Right kidney (tissue), 1 donor: ENCODE results near the gene ERF.
A peak's percentile ranks its signal among the peaks of the same experiment; 100 is the strongest.

ENCODE experiments used
- DNase-seq: peaks from one replicate; pipeline ENCODE4 v3.0.0-alpha.2; 2016

ERF gene

GRCh38 chr19:42242069-42242511 is 12.8 kb downstream of the ERF start:
- DNase-seq, result peak; percentile 30

GRCh38 chr19:42241279-42241678 is 13.6 kb downstream of the ERF start:
- no peak for DNase-seq

DNA sequence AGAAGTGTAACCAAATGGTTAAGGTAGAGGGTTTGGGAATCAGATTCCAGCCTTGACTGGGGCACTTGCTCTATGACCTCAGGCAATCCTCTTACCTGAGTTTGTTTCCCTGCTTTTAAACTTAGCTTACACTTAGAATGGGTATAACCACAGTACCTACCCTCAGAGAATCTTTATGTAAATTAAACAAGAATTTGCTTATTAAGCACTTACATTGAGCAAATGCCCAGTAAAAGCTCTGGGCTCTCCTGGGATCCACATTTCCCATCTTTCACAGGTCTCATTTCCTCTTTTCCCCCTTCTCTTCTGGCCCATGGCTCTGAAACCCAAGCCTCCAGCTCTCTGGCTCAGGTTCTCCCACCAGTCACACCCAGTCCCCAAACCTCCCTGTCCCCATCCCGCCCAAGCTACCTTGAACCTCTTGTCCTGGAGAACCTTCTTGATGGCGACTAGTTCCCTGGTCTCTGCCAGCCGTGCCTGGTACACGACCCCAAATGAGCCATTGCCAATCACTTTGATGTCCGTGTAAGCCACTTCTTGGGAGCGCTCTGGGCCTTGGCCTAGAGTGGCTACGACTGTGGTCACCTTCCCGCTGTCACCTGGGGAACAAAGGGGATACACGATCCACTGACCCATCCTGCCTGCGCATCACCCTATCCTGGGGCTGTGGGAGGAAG is 15.2 kb downstream of the ERF start:
- no peak for DNase-seq

DNA sequence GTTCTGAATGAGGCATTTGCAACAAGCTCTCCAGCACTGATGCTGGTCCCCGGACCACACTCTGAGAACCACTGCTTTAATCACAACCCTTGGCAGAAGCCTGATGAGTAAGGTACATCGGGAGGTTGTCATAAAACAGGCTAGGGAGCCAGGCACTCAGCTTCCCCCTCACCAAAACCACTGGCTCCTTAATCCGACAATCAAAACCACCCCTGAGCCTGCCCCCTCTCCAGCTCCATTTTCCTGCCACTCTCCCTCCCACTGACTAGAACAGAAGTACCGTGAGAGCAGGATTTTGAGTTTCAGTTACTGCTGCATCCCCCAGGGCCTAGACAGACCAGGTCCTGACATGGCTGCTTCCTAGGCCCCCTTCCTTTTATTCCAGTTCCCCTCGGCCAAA is 19.7 kb downstream of the ERF start:
- no peak for DNase-seq

DNA sequence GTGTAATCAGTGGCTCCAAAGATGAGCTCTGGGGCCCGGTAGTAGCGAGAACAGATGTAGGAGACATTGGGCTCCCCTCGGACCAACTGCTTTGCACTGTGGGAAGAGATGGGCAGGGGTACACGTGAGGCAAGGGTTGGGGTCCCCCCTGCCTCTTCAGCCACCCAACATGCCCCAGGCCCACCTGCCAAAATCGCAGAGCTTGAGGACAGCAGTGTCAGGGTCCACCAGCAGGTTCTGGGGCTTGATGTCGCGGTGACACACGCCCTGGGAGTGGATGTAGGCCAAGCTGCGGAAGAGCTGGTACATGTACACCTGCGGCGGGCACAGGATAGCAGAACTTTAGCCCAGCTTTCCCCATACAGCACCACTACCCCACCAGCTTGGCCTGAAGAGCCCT is 20.6 kb downstream of the ERF start:
- DNase-seq, result no peak

DNA sequence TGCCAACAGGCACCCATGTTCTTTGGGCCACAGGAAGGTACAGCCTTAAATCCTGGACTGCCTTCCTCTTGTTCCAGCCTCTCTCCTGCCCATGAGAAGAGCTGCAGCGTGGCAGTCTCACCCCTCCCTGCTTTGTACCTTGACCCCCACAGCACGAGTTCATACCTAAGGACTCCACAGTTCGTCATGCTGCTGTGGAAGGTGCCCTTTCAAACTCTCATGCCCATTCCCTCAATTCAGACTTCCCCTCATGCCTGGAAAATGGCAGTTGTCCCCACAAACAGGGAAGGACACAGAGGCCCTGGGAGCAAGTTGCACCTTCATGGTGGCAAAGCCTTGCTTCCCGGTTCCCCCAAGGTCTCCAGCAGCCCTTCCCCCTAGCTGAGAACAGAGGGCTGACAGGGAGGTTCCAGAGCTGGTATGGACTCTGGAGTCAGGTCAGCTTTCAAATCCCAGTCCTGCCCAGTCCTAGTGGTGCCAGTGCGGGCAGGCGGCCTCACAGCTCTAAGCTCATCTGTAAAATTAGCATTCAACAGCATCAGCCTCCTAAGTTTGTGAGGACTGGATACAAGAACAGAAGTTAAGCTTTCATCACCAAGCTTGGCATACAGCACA is 21.1 kb downstream of the ERF start:
- DNase-seq, result no peak

DNA sequence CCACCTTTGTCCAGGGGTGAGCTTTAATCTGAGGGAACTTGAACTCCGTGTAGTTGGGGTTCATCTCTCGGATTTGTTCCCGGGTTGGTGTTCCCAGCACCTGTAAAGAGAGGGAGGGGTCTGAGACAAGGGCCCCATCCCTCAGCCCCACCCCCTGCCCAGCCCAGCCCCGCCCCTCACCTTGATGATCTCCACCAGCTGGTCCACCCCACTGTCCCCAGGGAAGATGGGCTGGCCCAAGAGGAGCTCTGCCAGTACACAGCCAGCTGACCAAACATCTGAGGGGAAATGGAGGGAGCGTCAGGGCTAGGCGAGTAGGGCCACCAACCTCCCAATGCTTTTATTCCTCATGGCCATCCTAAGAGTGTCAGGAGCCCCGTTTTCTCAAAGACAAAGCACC is 21.8 kb downstream of the ERF start:
- DNase-seq, result no peak

- DNase-seq, result no peak
These were observed 22.5 kb downstream of the ERF start for GRCh38 chr19:42232435-42232834.

DNA sequence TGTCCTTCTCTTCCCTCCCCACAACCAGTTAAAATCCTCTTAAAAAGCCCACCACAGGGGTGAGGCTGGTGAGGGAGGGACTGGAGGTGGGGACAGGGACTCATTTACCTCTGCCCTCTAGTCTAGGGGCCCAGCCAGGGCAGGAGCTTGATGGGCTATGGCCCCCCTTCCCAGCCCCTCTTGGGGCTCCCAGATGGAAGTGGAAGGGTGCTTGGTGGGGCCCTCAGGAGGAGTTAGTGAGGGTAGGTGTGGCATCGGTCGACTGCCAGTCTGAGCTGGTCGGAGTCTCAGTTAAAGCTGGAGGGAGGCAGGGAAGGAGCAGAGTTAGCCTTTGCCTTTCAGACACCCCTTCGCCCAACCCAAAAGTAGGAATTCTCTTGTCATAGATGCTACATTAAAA is 24.4 kb downstream of the ERF start:
- DNase-seq, result no peak

- no peak for DNase-seq
These were observed 25.0 kb downstream of the ERF start for GRCh38 chr19:42229855-42230351.

DNA sequence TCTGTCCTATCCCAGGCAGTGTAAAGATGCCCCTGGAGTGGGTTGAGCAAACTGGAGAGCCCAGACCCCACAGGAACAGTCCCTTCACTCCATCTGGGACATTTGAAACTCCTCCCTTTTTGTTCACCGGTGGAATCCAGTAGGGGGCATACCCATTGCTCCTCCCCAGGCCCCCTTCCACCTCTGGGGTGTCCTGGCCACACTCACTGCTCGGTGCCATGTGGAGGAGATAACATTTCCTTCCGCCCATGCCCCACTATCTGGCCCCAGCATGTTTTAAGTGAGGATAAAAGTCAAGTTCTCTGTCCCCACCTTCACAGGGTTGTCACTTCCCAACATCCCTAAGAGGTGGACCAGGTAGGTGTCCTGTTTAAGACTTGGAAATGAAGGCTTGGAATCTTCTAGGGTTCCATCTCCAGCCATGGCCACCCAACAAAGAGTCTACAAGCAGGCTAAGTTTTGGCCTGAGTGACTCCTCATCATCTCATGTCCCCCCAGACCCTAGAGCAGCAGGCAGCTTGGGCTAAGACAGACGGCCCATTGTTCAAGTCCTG is 25.6 kb downstream of the ERF start:
- no peak for DNase-seq

GRCh38 chr19:42228641-42229040 is 26.3 kb downstream of the ERF start:
- DNase-seq, result no peak

DNA sequence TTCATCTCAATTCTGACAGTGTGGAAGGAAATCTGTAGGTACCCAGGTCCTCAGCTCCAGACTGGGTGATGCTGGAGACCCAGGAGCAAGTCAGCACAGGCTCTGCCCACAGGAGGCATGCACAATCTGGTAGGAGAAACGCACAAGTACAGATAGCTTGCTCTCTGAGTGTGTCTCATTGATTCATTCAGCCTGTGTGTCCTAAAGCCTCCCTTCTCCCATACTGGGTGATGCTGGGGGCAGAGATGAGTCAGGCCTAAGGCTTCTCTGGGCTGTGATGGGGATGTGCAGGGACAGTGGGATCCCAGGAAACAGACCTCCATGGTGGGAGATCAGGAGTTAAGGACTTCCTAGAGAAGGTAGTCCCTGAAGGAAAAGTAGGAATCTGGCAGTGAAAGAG is 28.0 kb downstream of the ERF start:
- DNase-seq, result no peak

- no peak for DNase-seq
These were observed 29.1 kb downstream of the ERF start for GRCh38 chr19:42225718-42226292.

DNA sequence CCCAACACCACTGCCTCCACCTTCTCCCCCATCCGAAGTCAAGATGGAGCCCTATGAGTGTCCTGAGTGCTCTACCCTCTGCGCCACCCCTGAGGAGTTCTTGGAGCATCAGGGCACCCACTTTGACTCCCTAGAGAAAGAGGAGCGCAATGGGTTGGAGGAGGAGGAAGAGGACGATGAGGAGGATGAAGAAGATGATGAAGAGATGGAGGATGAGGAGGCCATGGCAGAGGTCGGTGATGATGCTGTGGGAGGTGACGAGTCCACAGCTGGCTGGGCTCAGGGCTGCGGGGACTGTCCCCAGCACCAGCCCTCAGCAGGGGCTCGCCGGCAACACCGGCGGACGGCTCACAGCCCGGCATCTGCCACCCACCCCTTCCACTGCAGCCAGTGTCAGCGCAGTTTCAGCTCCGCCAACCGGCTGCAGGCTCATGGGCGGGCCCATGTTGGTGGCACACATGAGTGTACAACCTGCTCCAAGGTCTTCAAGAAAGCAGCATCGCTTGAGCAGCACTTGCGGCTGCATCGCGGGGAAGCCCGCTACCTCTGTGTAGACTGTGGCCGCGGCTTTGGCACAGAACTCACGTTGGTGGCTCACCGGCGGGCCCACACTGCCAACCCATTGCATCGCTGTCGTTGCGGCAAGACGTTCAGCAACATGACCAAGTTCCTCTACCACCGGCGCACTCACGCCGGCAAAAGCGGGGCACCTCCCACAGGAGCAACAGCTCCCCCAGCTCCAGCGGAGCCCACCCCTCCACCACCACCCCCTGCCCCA is 29.8 kb downstream of the ERF start:
- DNase-seq, result no peak

DNA sequence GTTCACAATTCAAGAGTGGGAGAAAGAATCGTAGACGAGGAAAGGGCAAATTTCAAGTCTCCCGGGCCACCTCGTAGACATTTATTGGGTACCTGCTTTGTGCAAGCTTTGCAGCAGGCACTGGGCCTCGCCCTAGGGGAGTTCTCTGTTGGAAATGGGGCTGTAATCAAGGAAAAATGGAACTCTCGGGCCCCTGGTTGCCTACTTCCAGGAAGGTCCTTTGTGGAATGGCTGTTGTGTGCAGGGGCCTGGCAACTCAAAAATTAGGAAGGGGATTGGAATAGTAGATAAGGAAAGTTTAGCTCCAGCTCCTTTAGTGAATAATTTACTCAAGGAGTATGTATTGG is 34.2 kb downstream of the ERF start:
- no peak for DNase-seq

DNA sequence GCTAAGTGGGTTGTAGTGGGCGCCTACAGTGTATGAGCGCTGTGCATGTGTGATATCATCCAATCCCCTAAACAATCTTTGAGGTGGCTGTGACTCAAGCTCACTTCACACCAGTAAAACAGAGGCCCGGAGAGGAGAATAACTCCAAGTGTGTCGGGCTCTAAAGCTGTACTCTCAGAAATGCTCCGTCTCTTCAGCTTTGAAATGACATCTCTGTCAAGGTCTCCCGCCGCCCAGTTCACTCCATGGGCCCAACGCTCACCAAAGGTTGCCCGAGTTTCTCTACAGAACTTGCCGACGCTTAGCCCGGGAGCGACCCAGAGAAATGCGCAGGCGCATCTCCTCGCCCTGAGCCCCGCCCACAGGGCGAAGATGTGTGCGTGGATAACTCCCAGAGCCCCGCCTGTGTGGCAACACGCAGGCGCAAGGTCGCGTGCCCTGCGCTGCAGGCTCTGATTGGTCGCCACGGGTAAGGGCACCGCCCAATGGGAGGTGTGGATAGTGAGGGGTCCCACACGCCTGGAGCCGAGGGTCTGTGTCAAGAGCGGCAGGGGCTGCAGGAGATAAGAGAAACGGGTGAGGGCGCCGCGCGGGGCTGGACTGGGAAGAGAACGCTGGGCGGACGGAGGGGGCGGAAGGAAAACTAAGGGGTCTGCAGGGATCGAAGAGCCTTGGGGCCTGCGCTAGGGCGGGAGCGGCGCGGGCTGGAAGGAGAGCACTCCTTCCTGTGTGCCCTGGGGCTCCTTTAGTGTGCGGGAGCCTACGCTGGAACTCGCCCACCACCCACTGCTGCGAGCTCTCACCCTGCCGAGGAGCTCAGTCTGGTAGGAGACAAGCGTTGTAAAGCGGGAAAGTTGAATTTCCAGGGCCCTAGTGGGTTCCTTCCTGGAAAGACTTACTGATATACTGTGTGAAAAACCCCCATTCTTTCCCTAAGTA is 34.8 kb downstream of the ERF start, which contains the start of gene ZNF526:
ZNF526 (plus strand) TSS at position 501 of the 939 bp plus-strand sequence. CDS start 4,092 bp downstream, outside the sequence.
- DNase-seq, result peak; percentile 92

DNA sequence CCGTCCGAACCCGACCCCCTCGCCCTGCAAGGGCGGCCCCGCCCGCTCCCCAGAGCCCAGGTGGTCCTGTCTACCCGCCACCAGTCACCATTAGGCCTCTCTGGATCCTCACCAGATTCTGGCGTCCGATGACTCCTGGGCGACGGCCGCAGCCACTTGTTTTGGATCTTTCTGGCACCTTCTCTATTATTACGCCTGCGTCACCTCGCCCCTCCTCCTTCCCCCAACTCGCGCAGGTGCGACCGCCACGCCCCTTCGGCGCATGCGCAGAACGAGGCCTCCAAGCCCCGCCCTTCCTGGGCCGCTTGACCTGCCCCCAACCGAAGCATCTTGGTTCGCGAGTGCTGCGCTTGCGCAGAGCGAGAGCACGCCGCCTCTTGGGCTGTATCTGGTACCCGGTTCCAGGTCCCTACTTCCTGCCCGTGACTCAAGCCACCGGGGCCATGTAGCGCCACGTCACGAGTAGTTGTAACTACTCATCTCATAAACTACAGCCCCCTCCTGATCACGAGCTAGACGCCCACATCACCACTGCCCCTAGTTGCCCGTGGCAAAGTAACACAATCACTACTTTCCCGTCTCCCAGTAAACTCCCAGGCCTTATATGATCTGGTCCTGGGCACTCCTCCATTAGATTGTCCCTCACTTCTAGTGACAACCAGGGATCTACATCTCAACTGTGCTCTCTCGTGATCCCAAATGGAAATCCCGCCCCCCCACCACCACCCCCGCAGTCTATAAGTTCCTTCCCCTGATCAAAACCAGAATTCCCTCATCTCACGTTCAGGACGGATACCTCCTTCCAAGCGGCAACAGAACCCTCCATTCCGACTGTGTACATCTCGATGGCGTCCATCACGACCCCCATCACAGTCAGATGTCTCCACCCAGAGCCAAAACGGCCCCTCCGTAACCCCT is 37.1 kb downstream of the ERF start, which contains the start of gene DEDD2:
DEDD2 (minus strand) TSS at position 158 of the 918 bp plus-strand sequence. CDS start 670 bp downstream, outside the sequence.
- peak; percentile 95 for DNase-seq

DNA sequence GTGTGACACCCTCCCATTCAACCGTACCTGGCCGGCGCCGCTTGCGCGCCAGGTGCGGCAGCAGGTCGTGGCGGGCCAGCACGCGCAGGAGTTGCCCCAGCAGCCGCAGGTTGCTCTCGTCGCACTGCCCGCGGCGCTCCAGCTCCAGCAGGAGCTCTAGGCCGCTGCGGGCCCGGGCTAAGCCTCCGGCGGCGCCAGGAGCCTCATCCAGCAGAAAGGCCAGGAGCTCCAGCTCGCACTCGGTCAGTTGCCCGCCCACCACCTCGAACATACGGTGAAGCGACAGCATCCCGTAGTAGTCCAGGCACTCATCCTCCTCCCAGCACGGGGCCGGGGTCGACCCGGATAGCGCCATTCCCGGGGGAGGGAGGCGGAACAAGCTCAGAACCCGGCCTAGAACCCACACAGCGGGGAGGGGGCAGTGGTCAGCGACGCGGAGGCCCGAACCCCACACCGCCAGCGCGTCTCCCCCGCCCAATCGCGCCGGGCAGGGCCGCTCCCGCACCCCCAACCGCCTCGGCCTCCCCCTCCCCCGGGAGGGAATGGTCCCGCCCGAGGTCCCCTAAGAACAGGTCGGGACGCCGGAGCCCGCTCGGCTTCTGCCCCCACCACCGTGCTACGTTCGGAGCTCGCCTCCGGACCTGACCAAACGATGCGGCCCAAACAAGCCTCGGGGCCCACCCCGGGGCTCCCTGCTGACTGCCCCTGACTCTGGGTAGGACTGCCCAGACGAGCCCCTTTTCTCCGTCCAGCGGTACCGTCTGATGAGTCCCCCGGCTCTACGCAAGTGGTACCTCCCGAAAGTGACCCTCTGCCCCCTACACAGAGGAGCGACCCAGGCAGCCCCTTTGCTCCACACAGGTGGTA is 38.0 kb downstream of the ERF start:
- peak; percentile 71 for DNase-seq
